K562 (cell line): ENCODE measurements around the gene CFAP54. TPM values are rescaled to one million over a fixed set of nuclear protein-coding genes. Genes with fewer than 3 reads are reported as not detected.

Experiments used
- CEBPG ChIP-seq, 3 experiments: fragments of 200-800 bp in 1 of 3; sonication (Bioruptor generic) in 1 of 3; sonication (generic) in 1 of 3; formaldehyde crosslinking in 1 of 3; IDR thresholded peaks in 2 of 3; conservative IDR thresholded peaks in 1 of 3; 2 replicates each; pipeline versions ENCODE4 v1.6.1 to v1.8.0; 2016 to 2022; ENCODE audit warnings: missing compliant biosample characterization in 2 of 3, missing genetic modification characterization in 2 of 3, mild to moderate bottlenecking in 1 of 3, missing genetic modification reagents in 1 of 3
- E2F3 ChIP-seq: fragments of 250-450 bp; sonication (Bioruptor Pico); IDR thresholded peaks from 2 replicates; pipeline ENCODE4 v1.4.0; 2020; ENCODE audit warnings: mild to moderate bottlenecking
- GATAD2A ChIP-seq: fragments of 450-650 bp; IDR thresholded peaks from 2 replicates; pipeline ENCODE4 v1.6.1; 2017
- KDM1A ChIP-seq, 2 experiments: fragments of 450-650 bp; IDR thresholded peaks; 2 replicates each; pipeline ENCODE4 v1.6.1; 2016; ENCODE audit warnings: mild to moderate bottlenecking in 2 of 2
- MEIS2 ChIP-seq: fragments of 450-650 bp; IDR thresholded peaks from 2 replicates; pipeline ENCODE4 v1.6.1; 2014; ENCODE audit warnings: mild to moderate bottlenecking; ENCODE audit not compliant: partially characterized antibody
- NCOR1 ChIP-seq: fragments of 450-650 bp; IDR thresholded peaks from 2 replicates; pipeline ENCODE4 v1.6.1; 2016; ENCODE audit warnings: mild to moderate bottlenecking, moderate library complexity
- NFE2 ChIP-seq: IDR thresholded peaks from 2 replicates; pipeline ENCODE4 v1.6.1; 2014; ENCODE audit warnings: antibody characterized with exemption, low read depth
- POLR2H ChIP-seq: IDR thresholded peaks from 2 replicates; pipeline ENCODE4 v1.6.1; 2016; ENCODE audit warnings: missing genetic modification characterization, low read depth, mild to moderate bottlenecking, control low read depth, missing compliant biosample characterization, moderate library complexity
- RAD21 ChIP-seq, 2 experiments: fragments of 250-450 bp in 1 of 2; fragments of 450-650 bp in 1 of 2; sonication (Bioruptor Pico) in 1 of 2; formaldehyde crosslinking in 1 of 2; IDR thresholded peaks in 1 of 2; conservative IDR thresholded peaks in 1 of 2; 2 replicates each; pipeline versions ENCODE4 v1.4.0 to v1.8.0; 2020 to 2022; ENCODE audit warnings: mild to moderate bottlenecking in 2 of 2, moderate library complexity in 1 of 2
- SOX6 ChIP-seq: fragments of 450-650 bp; IDR thresholded peaks from 2 replicates; pipeline ENCODE4 v1.6.1; 2014; ENCODE audit warnings: mild to moderate bottlenecking
- SUPT5H ChIP-seq: fragments of 450-650 bp; IDR thresholded peaks from 2 replicates; pipeline ENCODE4 v1.6.1; 2016
- TAL1 ChIP-seq: fragments of 450-650 bp; IDR thresholded peaks from 2 replicates; pipeline ENCODE4 v1.6.1; 2016; ENCODE audit warnings: mild to moderate bottlenecking
- ZNF696 ChIP-seq: fragments of 250-450 bp; sonication (Bioruptor Pico); conservative IDR thresholded peaks from 2 replicates; pipeline ENCODE4 v1.4.0; 2020; ENCODE audit warnings: mild to moderate bottlenecking, moderate library complexity
- polyA plus RNA-seq, 8 experiments: library from polyadenylated mRNA; depleted of rRNA in 4 of 8; stranded (reverse) in 5 of 8; unstranded in 3 of 8; fragments of >200 nt; fragmentation: Nextera tagmentation in 2 of 8; fragmentation: Illumina TruSeq in 1 of 8; extraction: Ambion mirVana in 2 of 8; extraction: Trizol in 1 of 8; gene quantifications; 2 replicates each; pipeline versions ENCODE4 v1.2.1 to v1.2.3, GENCODE V29; 2011 to 2014; ENCODE audit warnings: inconsistent platforms in 1 of 8, missing spikeins in 1 of 8
- total RNA-seq, 7 experiments: library from RNA; depleted of rRNA in 6 of 7; stranded (reverse); fragments of >200 nt in 6 of 7; fragmentation: Illumina TruSeq in 2 of 7; extraction: Trizol in 2 of 7; gene quantifications; 2 replicates each; pipeline versions ENCODE4 v1.2.1 to v1.2.3, GENCODE V29; 2011 to 2021; ENCODE audit warnings: low replicate concordance in 1 of 7
- TF ChIP-seq, protein P1 (sequence below): fragments of 250-450 bp; sonication (Bioruptor Pico); IDR thresholded peaks from 2 replicates; pipeline ENCODE4 v1.8.0; 2021; ENCODE audit warnings: moderate library complexity, mild to moderate bottlenecking, inconsistent platforms
- TF ChIP-seq, protein P2 (sequence below), 3 experiments: fragments of 200-800 bp in 1 of 3; fragments of 250-450 bp in 1 of 3; fragments of 450-650 bp in 1 of 3; sonication (Bioruptor Pico) in 1 of 3; sonication (Bioruptor generic) in 1 of 3; formaldehyde crosslinking in 1 of 3; IDR thresholded peaks; 2 replicates each; pipeline versions ENCODE4 v1.6.1 to v1.8.0; 2016 to 2022; ENCODE audit warnings: mild to moderate bottlenecking in 2 of 3, missing genetic modification characterization in 2 of 3, missing compliant biosample characterization in 1 of 3, moderate library complexity in 1 of 3
- TF ChIP-seq, protein P3 (sequence below): sonication (generic); formaldehyde crosslinking; IDR thresholded peaks from 2 replicates; pipeline ENCODE4 v1.8.1; 2023; ENCODE audit warnings: mild to moderate bottlenecking, missing genetic modification reagents
- TF ChIP-seq, protein P4 (sequence below), 2 experiments: fragments of 200-800 bp in 1 of 2; sonication (Bioruptor generic) in 1 of 2; sonication (generic) in 1 of 2; formaldehyde crosslinking in 1 of 2; IDR thresholded peaks in 1 of 2; conservative IDR thresholded peaks in 1 of 2; 2 replicates each; pipeline versions ENCODE4 v1.5.0 to v1.6.1; 2016 to 2020; ENCODE audit warnings: missing compliant biosample characterization in 1 of 2, missing genetic modification characterization in 1 of 2, missing genetic modification reagents in 1 of 2

CFAP54 gene
- total and polyA plus RNA-seq, 9 of the 15 experiments (the other 6 are each of a cell fraction or from before 2014, with no cell fraction given) = 0.03 to 0.23 (median 0.10) TPM; not detected in 3

DNA sequence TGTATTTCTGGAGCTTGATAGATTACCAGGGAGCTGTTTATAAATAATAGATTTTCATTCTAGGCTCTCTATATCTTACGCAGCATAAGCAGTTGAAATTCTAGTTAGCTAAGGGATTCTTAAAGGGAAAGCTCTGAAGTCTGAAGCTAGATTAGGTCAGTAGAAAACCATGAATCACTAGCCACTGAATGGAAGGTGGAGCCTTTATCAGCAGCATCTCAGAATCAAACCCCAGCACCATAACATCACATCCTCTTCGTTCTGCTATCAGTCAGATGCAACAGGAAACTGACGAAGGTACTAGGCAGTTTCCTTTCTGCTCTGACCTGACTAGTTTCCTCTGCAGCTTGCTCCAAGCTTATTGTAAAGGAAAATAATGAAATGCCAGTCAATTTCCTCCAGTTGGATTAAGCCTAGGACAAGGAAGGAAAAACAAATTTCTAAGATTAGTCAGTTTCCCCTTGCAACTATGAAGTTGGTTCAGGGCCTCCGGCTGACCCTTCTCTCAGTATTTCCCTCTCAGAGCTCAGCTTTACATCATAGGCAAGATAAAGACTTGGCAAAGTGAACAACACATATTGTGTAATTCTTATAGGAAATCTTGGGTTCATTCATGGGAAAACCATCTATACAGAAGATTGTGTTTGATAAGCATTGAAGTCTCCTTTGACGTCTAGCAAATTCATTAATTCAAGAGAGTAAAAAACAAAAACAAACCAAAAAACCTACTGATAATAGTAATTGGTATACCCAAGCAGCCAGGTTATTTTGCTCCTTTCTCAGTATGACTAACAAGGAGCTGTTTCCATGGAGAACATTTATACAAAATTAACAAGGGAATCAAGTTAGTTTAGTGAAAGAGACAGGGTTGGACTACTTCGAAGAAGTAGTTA is 43.4 kb upstream of the CFAP54 start (continued):
- TF ChIP-seq, protein P1, sequence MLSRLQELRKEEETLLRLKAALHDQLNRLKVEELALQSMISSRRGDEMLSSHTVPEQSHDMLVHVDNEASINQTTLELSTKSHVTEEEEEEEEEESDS (CRISPR knock-in tag) = no peak
- TF ChIP-seq CEBPG (CRISPR knock-in tag; IDR thresholded peaks at IDR 0.05) (no peak), CEBPG (tag; conservative IDR thresholded peaks at IDR 0.05 in 1 of 2, IDR thresholded peaks at IDR 0.05 in 1 of 2) (peak; percentile 69 to 88), MEIS2 (peak; percentile 91), TAL1 (peak; percentile 70), SUPT5H (no peak), NCOR1 (peak; percentile 64), GATAD2A (no peak), KDM1A (IDR thresholded peaks at IDR 0.05) (peak; percentile 65 to 66; a peak in 3 of 4 replicates), E2F3 (CRISPR knock-in tag) (no peak), NFE2 (peak; percentile 44), SOX6 (peak; percentile 58), ZNF696 (CRISPR knock-in tag) (no peak), POLR2H (tag) (peak; percentile 69; the same call in 1 of the 2 replicates), RAD21 (CRISPR knock-in tag; conservative IDR thresholded peaks at IDR 0.05 in 1 of 2, IDR thresholded peaks at IDR 0.05 in 1 of 2) (no peak)
- TF ChIP-seq, protein P2, sequence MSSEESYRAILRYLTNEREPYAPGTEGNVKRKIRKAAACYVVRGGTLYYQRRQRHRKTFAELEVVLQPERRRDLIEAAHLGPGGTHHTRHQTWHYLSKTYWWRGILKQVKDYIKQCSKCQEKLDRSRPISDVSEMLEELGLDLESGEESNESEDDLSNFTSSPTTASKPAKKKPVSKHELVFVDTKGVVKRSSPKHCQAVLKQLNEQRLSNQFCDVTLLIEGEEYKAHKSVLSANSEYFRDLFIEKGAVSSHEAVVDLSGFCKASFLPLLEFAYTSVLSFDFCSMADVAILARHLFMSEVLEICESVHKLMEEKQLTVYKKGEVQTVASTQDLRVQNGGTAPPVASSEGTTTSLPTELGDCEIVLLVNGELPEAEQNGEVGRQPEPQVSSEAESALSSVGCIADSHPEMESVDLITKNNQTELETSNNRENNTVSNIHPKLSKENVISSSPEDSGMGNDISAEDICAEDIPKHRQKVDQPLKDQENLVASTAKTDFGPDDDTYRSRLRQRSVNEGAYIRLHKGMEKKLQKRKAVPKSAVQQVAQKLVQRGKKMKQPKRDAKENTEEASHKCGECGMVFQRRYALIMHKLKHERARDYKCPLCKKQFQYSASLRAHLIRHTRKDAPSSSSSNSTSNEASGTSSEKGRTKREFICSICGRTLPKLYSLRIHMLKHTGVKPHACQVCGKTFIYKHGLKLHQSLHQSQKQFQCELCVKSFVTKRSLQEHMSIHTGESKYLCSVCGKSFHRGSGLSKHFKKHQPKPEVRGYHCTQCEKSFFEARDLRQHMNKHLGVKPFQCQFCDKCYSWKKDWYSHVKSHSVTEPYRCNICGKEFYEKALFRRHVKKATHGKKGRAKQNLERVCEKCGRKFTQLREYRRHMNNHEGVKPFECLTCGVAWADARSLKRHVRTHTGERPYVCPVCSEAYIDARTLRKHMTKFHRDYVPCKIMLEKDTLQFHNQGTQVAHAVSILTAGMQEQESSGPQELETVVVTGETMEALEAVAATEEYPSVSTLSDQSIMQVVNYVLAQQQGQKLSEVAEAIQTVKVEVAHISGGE (CRISPR knock-in tag; IDR thresholded peaks at IDR 0.05) = 0 out of 6 replicates have a peak, but pooled peaks of 1 of the 3 experiments have one; percentile 25
- TF ChIP-seq, protein P3, sequence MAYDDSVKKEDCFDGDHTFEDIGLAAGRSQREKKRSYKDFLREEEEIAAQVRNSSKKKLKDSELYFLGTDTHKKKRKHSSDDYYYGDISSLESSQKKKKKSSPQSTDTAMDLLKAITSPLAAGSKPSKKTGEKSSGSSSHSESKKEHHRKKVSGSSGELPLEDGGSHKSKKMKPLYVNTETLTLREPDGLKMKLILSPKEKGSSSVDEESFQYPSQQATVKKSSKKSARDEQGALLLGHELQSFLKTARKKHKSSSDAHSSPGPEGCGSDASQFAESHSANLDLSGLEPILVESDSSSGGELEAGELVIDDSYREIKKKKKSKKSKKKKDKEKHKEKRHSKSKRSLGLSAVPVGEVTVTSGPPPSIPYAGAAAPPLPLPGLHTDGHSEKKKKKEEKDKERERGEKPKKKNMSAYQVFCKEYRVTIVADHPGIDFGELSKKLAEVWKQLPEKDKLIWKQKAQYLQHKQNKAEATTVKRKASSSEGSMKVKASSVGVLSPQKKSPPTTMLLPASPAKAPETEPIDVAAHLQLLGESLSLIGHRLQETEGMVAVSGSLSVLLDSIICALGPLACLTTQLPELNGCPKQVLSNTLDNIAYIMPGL (CRISPR knock-in tag) = no peak
- TF ChIP-seq, protein P4, sequence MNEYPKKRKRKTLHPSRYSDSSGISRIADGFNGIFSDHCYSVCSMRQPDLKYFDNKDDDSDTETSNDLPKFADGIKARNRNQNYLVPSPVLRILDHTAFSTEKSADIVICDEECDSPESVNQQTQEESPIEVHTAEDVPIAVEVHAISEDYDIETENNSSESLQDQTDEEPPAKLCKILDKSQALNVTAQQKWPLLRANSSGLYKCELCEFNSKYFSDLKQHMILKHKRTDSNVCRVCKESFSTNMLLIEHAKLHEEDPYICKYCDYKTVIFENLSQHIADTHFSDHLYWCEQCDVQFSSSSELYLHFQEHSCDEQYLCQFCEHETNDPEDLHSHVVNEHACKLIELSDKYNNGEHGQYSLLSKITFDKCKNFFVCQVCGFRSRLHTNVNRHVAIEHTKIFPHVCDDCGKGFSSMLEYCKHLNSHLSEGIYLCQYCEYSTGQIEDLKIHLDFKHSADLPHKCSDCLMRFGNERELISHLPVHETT (CRISPR knock-in tag; conservative IDR thresholded peaks at IDR 0.05 in 1 of 2, IDR thresholded peaks at IDR 0.05 in 1 of 2) = no peak
